Skeletal muscle satellite cell (primary cell): ENCODE data around the gene CCDC88A. TPM values are rescaled to one million over a fixed set of nuclear protein-coding genes. Genes with fewer than 3 reads are reported as not detected.
"Not testable (repeated sequence)": the region's sequence is repeated elsewhere in the genome, so short reads cannot be mapped to it uniquely, and the experiment has no call there.

Source experiments
- H3K27me3 ChIP-seq: 2 replicates; pipeline ENCODE4 v1.7.0; 2013; ENCODE audit warnings: low read length; ENCODE audit not compliant: control insufficient read depth, insufficient read depth
- H3K36me3 ChIP-seq: 2 replicates; pipeline ENCODE4 v1.7.0; 2013; ENCODE audit warnings: mild to moderate bottlenecking, control low read depth, low read length; ENCODE audit not compliant: insufficient read depth
- H3K4me1 ChIP-seq: 2 replicates; pipeline ENCODE4 v1.7.0; 2013; ENCODE audit warnings: low read length; ENCODE audit not compliant: control insufficient read depth, insufficient read depth
- H3K4me2 ChIP-seq: 2 replicates; pipeline ENCODE4 v1.7.0; 2013; ENCODE audit warnings: mild to moderate bottlenecking, low read length
- H3K4me3 ChIP-seq: 2 replicates; pipeline ENCODE4 v1.7.0; 2013; ENCODE audit warnings: low read length
- H3K9ac ChIP-seq: 2 replicates; pipeline ENCODE4 v1.7.0; 2013; ENCODE audit warnings: mild to moderate bottlenecking, low read depth, low read length, moderate library complexity
- H3K9me3 ChIP-seq: replicated peaks from 2 replicates; pipeline ENCODE4 v1.7.0; 2013; ENCODE audit warnings: mild to moderate bottlenecking, control low read depth, low read length
- small RNA-seq: library from RNA; depleted of rRNA; stranded (forward); fragments of <200 nt; gene quantifications from one replicate; pipeline ENCODE3, GENCODE V24; 2012

CCDC88A gene

DNA sequence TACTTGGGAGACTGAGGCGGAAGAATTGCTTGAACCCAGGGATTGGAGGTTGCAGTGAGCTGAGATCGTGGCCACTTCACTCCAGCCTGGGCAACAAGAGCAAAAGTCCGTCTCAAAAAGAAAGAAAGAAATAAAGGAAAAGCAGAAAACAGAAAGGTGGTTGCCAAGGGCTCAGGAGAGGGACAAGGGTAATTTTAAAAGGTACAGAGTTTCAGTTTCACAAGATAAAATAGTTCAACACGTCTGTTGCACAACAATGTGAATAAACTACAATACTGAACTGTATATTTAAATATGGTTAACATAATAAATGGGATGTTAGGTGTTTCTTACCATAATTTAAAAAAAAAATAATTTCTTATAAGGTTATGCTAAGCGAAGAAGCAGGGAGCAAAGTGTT lies 174.2 kb downstream of the CCDC88A start:
- Histone ChIP-seq H3K4me3 (no peak overlapping the region), H3K9ac (no peak overlapping the region), H3K36me3 (peaks cover 49% of the 10 kb centered on the region), H3K4me1 (no peaks in the 10 kb centered on the region), H3K27me3 (no peaks in the 10 kb centered on the region), H3K4me2 (no peak overlapping the region), H3K9me3 (no peaks in the 10 kb centered on the region)

DNA sequence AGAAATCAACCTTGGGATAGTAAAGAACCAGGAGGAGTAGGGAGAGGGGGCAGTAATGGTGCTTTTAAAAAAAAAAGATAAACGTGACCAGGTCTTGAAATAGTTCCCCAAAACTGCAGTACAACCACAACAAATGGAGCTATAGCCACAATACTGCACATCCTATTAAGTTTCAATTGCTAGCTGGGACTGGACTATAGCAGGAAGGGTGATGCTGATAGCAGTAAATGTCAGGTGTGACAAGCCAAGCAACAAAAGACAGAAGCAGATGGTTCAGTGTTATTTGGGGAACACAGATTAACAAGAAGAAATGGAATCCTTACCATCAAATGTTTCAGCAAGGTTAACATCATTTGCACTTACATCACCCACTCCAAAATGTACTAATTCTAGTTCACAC lies 177.0 kb downstream of the CCDC88A start:
- peaks cover 53% of the 10 kb centered on the region for H3K36me3 ChIP-seq
- H3K27me3 ChIP-seq = no peaks in the 10 kb centered on the region
- no peak overlapping the region for H3K4me3 ChIP-seq
- no peaks in the 10 kb centered on the region for H3K9me3 ChIP-seq
- no peak overlapping the region for H3K9ac ChIP-seq
- H3K4me1 ChIP-seq = no peaks in the 10 kb centered on the region
- H3K4me2 ChIP-seq = no peak overlapping the region

DNA sequence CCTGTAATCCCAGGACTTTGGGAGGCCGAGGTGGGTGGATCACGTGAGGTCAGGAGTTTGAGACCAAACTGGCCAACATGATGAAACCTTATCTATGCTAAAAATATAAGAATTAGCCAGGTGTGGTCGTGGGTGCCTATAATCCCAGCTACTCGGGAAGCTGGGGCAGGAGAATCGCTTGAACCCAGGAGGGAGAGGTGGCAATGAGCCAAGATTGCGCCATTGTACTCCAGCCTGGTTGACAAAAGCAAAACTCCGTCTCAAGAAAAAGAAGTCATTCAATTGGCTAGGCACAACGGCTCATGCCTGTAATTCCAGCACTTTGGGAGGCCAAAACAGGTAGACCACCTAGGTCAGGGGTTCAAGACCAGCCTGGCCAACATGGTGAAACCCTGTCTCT lies 178.1 kb downstream of the CCDC88A start:
- H3K4me1 ChIP-seq, H3K9me3 ChIP-seq, H3K4me3 ChIP-seq, H3K9ac ChIP-seq, H3K4me2 ChIP-seq, H3K27me3 ChIP-seq: not testable (repeated sequence)
- H3K36me3 ChIP-seq = peaks cover 55% of the 10 kb centered on the region

DNA sequence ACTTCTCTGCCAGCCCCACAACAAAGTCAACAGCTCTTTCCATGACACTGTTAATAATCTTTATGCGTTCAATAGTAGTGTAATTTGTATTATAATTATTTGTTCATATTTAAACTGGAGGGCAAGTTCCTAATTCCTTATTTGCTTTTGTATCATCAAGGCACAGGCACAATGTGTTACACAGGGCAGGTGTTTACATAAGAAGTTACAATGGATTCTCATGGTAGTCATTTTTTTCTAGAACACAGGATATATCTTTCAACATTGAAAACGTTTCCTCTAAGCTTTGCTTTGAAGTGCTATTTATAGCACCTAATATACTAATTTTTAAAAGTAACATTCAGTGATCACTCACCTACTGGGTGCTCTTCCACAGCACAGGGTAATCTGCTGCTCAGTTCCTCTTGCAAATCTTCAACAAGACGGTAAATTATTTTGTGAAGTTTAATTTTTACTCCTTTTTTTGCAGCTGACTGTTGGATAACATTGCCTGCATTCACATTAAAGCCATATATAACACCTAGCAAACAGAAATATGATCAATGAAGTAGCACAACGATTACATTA lies 179.9 kb downstream of the CCDC88A start:
- Histone ChIP-seq H3K9ac (no peak overlapping the region), H3K4me2 (no peak overlapping the region), H3K27me3 (no peaks in the 10 kb centered on the region), H3K4me3 (no peak overlapping the region), H3K4me1 (peaks cover 5% of the 10 kb centered on the region), H3K36me3 (peaks cover 65% of the 10 kb centered on the region), H3K9me3 (no peaks in the 10 kb centered on the region)

Small RNAs within 50 kb of the gene (small RNA-seq; reads per million reads assigned to genes)
- gene RF00019 (not detected), gene RNU6-221P (not detected), gene RNU6-775P (not detected)
